Kidney (tissue), 14 donors: ENCODE measurements around the gene TCP11L1. TPM values are rescaled to one million over a fixed set of nuclear protein-coding genes. Genes with fewer than 3 reads are reported as not detected.
A peak's percentile ranks its signal among the peaks of the same experiment; 100 is the strongest.
"Not testable (repeated sequence)": the region's sequence is repeated elsewhere in the genome, so short reads cannot be mapped to it uniquely, and the experiment has no call there.

Experiments used
- DNase-seq, 5 donors: peaks; one replicate each; pipeline ENCODE4 v3.0.0-alpha.2; 2013 to 2020
- FAIRE-seq: peaks from 2 replicates; lab custom pipeline; 2012; peaks lifted over from hg19 to GRCh38; lab: Jason Lieb, UNC
- H3K27ac ChIP-seq, 2 donors: one replicate each; pipeline ENCODE4 v1.7.0; 2013; ENCODE audit warnings: low read depth in 2 of 2, low read length in 2 of 2, inconsistent platforms in 1 of 2
- H3K27me3 ChIP-seq: one replicate; pipeline ENCODE4 v1.7.1; 2013; ENCODE audit warnings: low read length, inconsistent platforms; ENCODE audit not compliant: control insufficient read depth, insufficient read depth
- H3K36me3 ChIP-seq, 3 donors: one replicate each; pipeline versions ENCODE4 v1.7.0 to v1.7.1; 2013; ENCODE audit warnings: low read length in 3 of 3, control low read depth in 1 of 3, inconsistent platforms in 1 of 3; ENCODE audit not compliant: insufficient read depth in 3 of 3, control insufficient read depth in 2 of 3
- H3K4me1 ChIP-seq, 3 donors: one replicate each; pipeline versions ENCODE4 v1.7.0 to v1.7.1; 2013; ENCODE audit warnings: low read length in 3 of 3, inconsistent platforms in 1 of 3, low read depth in 1 of 3; ENCODE audit not compliant: control insufficient read depth in 2 of 3, insufficient read depth in 2 of 3
- H3K4me3 ChIP-seq, 3 donors: one replicate each; pipeline versions ENCODE4 v1.7.0 to v1.8.1; 2013; ENCODE audit warnings: low read length in 3 of 3, control low read depth in 1 of 3, inconsistent platforms in 1 of 3
- H3K9ac ChIP-seq, 3 donors: one replicate each; pipeline versions ENCODE4 v1.7.0 to v1.7.1; 2013; ENCODE audit warnings: low read length in 3 of 3, control low read depth in 1 of 3, inconsistent platforms in 1 of 3
- H3K9me3 ChIP-seq, 3 donors: one replicate each; pipeline versions ENCODE4 v1.7.0 to v1.7.1; 2013; ENCODE audit warnings: low read length in 3 of 3, control low read depth in 1 of 3, inconsistent platforms in 1 of 3; ENCODE audit not compliant: control insufficient read depth in 2 of 3, insufficient read depth in 1 of 3
- CTCF ChIP-seq: IDR thresholded peaks from 3 replicates; pipeline ENCODE4 v1.5.1; 2012; ENCODE audit warnings: mild to moderate bottlenecking, moderate library complexity, borderline replicate concordance; ENCODE audit not compliant: insufficient read depth; ENCODE audit errors: extremely low read depth
- intact Hi-C: fragments of 100-400 bp; cut with DNase I; formaldehyde crosslinking; loops from one replicate; pipeline ENCODE4 v1.11.1; 2022
- polyA plus RNA-seq: library from polyadenylated mRNA; stranded (reverse); fragments of 350-450 nt; fragmentation: Illumina TruSeq; extraction: RNeasy Lipid Tissue Mini Kit (QIAGEN cat#74804); gene quantifications from one replicate; pipeline ENCODE4 v1.2.3, GENCODE V29; 2014; ENCODE audit warnings: low read depth, low replicate concordance; ENCODE audit not compliant: insufficient read depth
- total RNA-seq: library from RNA; stranded (reverse); fragmentation: NEBNext Ultra II Directional; extraction: Animal tissue kit (Norgen Biotek cat#: 25700); gene quantifications from one replicate; pipeline ENCODE4 v1.2.1, GENCODE V29; 2021
- donor health status: control.
- donor health status: control.
- donor health status: control.
- donor health status: control.
- donor health status: control.
- donor health status: DM: yes; HTN: yes; CAD: no.
- donor health status: Normal renal cell carcinoma (clear cell type).

TCP11L1 gene
- total and polyA plus RNA-seq, 2 donors from 2014 or later: 4.0 to 17.9 TPM

GRCh38 chr11:33116535-33116934, 77.2 kb downstream of the TCP11L1 start:
- no peak overlapping the region for H3K27ac ChIP-seq
- no peak for DNase-seq
- no peak overlapping the region for H3K9ac ChIP-seq
- H3K9me3 ChIP-seq: no peaks in the 10 kb centered on the region
- intact Hi-C loops: no loop called here
- no peaks in the 10 kb centered on the region for H3K27me3 ChIP-seq
- H3K4me3 ChIP-seq: no peak overlapping the region
- no peak for TF ChIP-seq CTCF
- no peak for FAIRE-seq
- no peaks in the 10 kb centered on the region for H3K36me3 ChIP-seq
- no peaks in the 10 kb centered on the region for H3K4me1 ChIP-seq

GRCh38 chr11:33122696-33123095, 83.3 kb downstream of the TCP11L1 start:
- peak; percentile 38 for FAIRE-seq
- H3K4me3 ChIP-seq, DNase-seq, H3K9me3 ChIP-seq, intact Hi-C loops, H3K27ac ChIP-seq, H3K36me3 ChIP-seq, H3K27me3 ChIP-seq, H3K9ac ChIP-seq, H3K4me1 ChIP-seq: not testable (repeated sequence)

Other genes starting within 250 kb of the TCP11L1 start
- 0.25 TPM for gene CCDC73, start 244.9 kb upstream of the TCP11L1 start, total RNA-seq
- 0.47 TPM for gene CCDC73, start 244.9 kb upstream of the TCP11L1 start, polyA plus RNA-seq
- 18.4 TPM for gene PRRG4, start 209.6 kb upstream of the TCP11L1 start, total RNA-seq
- gene PRRG4, start 209.6 kb upstream of the TCP11L1 start, polyA plus RNA-seq: 6.4 TPM
- 27.4 TPM for gene QSER1, start 146.8 kb upstream of the TCP11L1 start, total RNA-seq
- gene QSER1, start 146.8 kb upstream of the TCP11L1 start, polyA plus RNA-seq: 2.8 TPM
- gene DEPDC7, start 23.7 kb upstream of the TCP11L1 start, total RNA-seq: 2.4 TPM
- 11.0 TPM for gene DEPDC7, start 23.7 kb upstream of the TCP11L1 start, polyA plus RNA-seq
- 28.5 TPM for gene CSTF3, start 121.9 kb downstream of the TCP11L1 start, total RNA-seq
- gene CSTF3, start 121.9 kb downstream of the TCP11L1 start, polyA plus RNA-seq: 26.1 TPM
- 162 TPM for gene HIPK3, start 217.8 kb downstream of the TCP11L1 start, total RNA-seq
- gene HIPK3, start 217.8 kb downstream of the TCP11L1 start, polyA plus RNA-seq: 17.3 TPM